ENCODE results near the gene ALG1. TPM values are rescaled to one million over a fixed set of nuclear protein-coding genes. Genes with fewer than 3 reads are reported as not detected.
"Not testable (repeated sequence)": the region's sequence is repeated elsewhere in the genome, so short reads cannot be mapped to it uniquely, and the experiment has no call there.

ALG1 gene
- total RNA-seq, 1 experiment from 2014 or later, result 36.2 TPM

- Histone ChIP-seq H3K56ac (ENCODE audit: insufficient read length, low read depth, low read length) (no peak overlapping the region), H4K20me1 (ENCODE audit: control insufficient read depth, insufficient read depth, insufficient read length) (no peaks in the 10 kb centered on the region), H3K79me2 (ENCODE audit: insufficient read depth, low read length) (no peaks in the 10 kb centered on the region), H3K23ac (ENCODE audit: insufficient read length, low read depth, low read length) (no peak overlapping the region), H2BK12ac (ENCODE audit: insufficient read length, low read depth, low read length) (no peak overlapping the region), H2BK15ac (ENCODE audit: low read depth, low read length) (no peak overlapping the region), H3K9ac (ENCODE audit: extremely low read depth, insufficient read length, low read length) (no peak overlapping the region), H3K4ac (ENCODE audit: low read depth, low read length) (no peak overlapping the region), H3K23me2 (ENCODE audit: insufficient read length, low read depth, low read length, poor library complexity, severe bottlenecking) (no peaks in the 10 kb centered on the region), H3K14ac (ENCODE audit: insufficient read depth, low read length) (no peak overlapping the region), H4K5ac (ENCODE audit: insufficient read length, low read depth, low read length) (no peak overlapping the region), H2AFZ (ENCODE audit: low read length) (no peak overlapping the region), H3K27me3 (ENCODE audit: insufficient read depth, low read length) (no peaks in the 10 kb centered on the region), H2BK20ac (ENCODE audit: low read depth, low read length, poor library complexity, severe bottlenecking) (no peak overlapping the region), H3K79me1 (ENCODE audit: insufficient read depth, low read depth, low read length, poor library complexity, severe bottlenecking) (no peaks in the 10 kb centered on the region), H3K4me2 (ENCODE audit: insufficient read depth, insufficient read length, low read length) (no peak overlapping the region), H3K9me3 (ENCODE audit: control insufficient read depth, low read depth, low read length) (no peaks in the 10 kb centered on the region), H4K8ac (replicated peaks; ENCODE audit: insufficient read length, low read depth, low read length) (no peak overlapping the region), H4K91ac (ENCODE audit: insufficient read length, low read depth, low read length) (no peak overlapping the region), H3K4me1 (ENCODE audit: insufficient read depth, low read length) (no peaks in the 10 kb centered on the region), H2AK5ac (ENCODE audit: insufficient read length, low read length) (no peak overlapping the region), H3K18ac (ENCODE audit: insufficient read length, low read depth, low read length) (no peak overlapping the region), H2BK120ac (ENCODE audit: low read depth, low read length, poor library complexity, severe bottlenecking) (no peak overlapping the region), H3K27ac (ENCODE audit: insufficient read length, low read depth, low read length) (no peak overlapping the region), H2BK5ac (ENCODE audit: insufficient read length, low read length) (no peak overlapping the region), H3T11ph (ENCODE audit: low read length) (no peak overlapping the region)
- no peak overlapping the region for H3K27ac Mint-ChIP-seq
- no peaks in the 10 kb centered on the region for H3K27me3 Mint-ChIP-seq (ENCODE audit: low read depth)
- TF ChIP-seq CTCF (conservative IDR thresholded peaks at IDR 0.05), result no peak
- peaks cover 35 to 63% (median 59%) of the 10 kb centered on the region in 3 experiments; a peak in 6 of 7 replicates for H3K36me3 Mint-ChIP-seq (ENCODE audit: insufficient read depth in 1 of 3, low read depth in 3 of 3)
- H3K4me3 Mint-ChIP-seq, result no peak overlapping the region
- no peak for DNase-seq
- no CpG with 5 or more reads among the region's 17 CpGs for WGBS (ENCODE audit: extremely low coverage, insufficient read length, low lambda C conversion rate)
- no peaks in the 10 kb centered on the region for H3K9me3 Mint-ChIP-seq
- 0 out of 4 replicates have a peak, but pooled peaks cover 0 to 2% of the 10 kb centered on the region in 2 experiments for H3K4me1 Mint-ChIP-seq
These were observed 7.0 kb downstream of the ALG1 start for GRCh38 chr16:5078626-5079025.

GRCh38 chr16:5080461-5080860 lies 8.8 kb downstream of the ALG1 start:
- not testable (repeated sequence) for H3K27me3 ChIP-seq (ENCODE audit: insufficient read depth, low read length); H2BK15ac ChIP-seq (ENCODE audit: low read depth, low read length); H3K23ac ChIP-seq (ENCODE audit: insufficient read length, low read depth, low read length); H3K9me3 Mint-ChIP-seq; H3T11ph ChIP-seq (ENCODE audit: low read length); H3K79me2 ChIP-seq (ENCODE audit: insufficient read depth, low read length); H3K18ac ChIP-seq (ENCODE audit: insufficient read length, low read depth, low read length); H3K27ac ChIP-seq (ENCODE audit: insufficient read length, low read depth, low read length); H4K8ac ChIP-seq (replicated peaks; ENCODE audit: insufficient read length, low read depth, low read length); H2BK120ac ChIP-seq (ENCODE audit: low read depth, low read length, poor library complexity, severe bottlenecking); H4K5ac ChIP-seq (ENCODE audit: insufficient read length, low read depth, low read length); H2BK20ac ChIP-seq (ENCODE audit: low read depth, low read length, poor library complexity, severe bottlenecking); H4K91ac ChIP-seq (ENCODE audit: insufficient read length, low read depth, low read length); H2AFZ ChIP-seq (ENCODE audit: low read length); H3K56ac ChIP-seq (ENCODE audit: insufficient read length, low read depth, low read length); H3K27ac Mint-ChIP-seq; H3K4ac ChIP-seq (ENCODE audit: low read depth, low read length); H2AK5ac ChIP-seq (ENCODE audit: insufficient read length, low read length); DNase-seq; H3K9ac ChIP-seq (ENCODE audit: extremely low read depth, insufficient read length, low read length); H3K4me2 ChIP-seq (ENCODE audit: insufficient read depth, insufficient read length, low read length); H2BK5ac ChIP-seq (ENCODE audit: insufficient read length, low read length); H3K79me1 ChIP-seq (ENCODE audit: insufficient read depth, low read depth, low read length, poor library complexity, severe bottlenecking); H3K4me3 Mint-ChIP-seq; H3K23me2 ChIP-seq (ENCODE audit: insufficient read length, low read depth, low read length, poor library complexity, severe bottlenecking); H3K27me3 Mint-ChIP-seq (ENCODE audit: low read depth); H4K20me1 ChIP-seq (ENCODE audit: control insufficient read depth, insufficient read depth, insufficient read length); H3K14ac ChIP-seq (ENCODE audit: insufficient read depth, low read length); H2BK12ac ChIP-seq (ENCODE audit: insufficient read length, low read depth, low read length); H3K9me3 ChIP-seq (ENCODE audit: control insufficient read depth, low read depth, low read length); H3K4me1 Mint-ChIP-seq; H3K4me1 ChIP-seq (ENCODE audit: insufficient read depth, low read length)
- no CpG with 5 or more reads among the region's 12 CpGs for WGBS (ENCODE audit: extremely low coverage, insufficient read length, low lambda C conversion rate)
- peaks cover 37 to 66% (median 66%) of the 10 kb centered on the region in 3 experiments; a peak in 6 of 7 replicates for H3K36me3 Mint-ChIP-seq (ENCODE audit: insufficient read depth in 1 of 3, low read depth in 3 of 3)
